Right renal cortex interstitium (tissue), 3 donors: ENCODE data around the gene EXD2. TPM values are rescaled to one million over a fixed set of nuclear protein-coding genes. Genes with fewer than 3 reads are reported as not detected.
A peak's percentile ranks its signal among the peaks of the same experiment; 100 is the strongest.

Experiments used
- DNase-seq, 3 donors: peaks; one replicate each; pipeline ENCODE4 v3.0.0-alpha.2; 2013; ENCODE audit warnings: low read depth in 3 of 3, low spot score in 2 of 3
- polyA plus RNA-seq, 3 donors: library from polyadenylated mRNA; unstranded; fragments of 120-200 nt; gene quantifications; one replicate each; pipeline ENCODE4 v1.2.1, GENCODE V29; 2013; ENCODE audit not compliant: insufficient read length in 3 of 3

The EXD2 gene
- polyA plus RNA-seq, 3 donors = 22.2 to 35.2 (median 32.9) TPM

- no peak for DNase-seq
These were observed 56.6 kb downstream of the EXD2 start for GRCh38 chr14:69247676-69248440.

- DNase-seq = no peak
These were observed 58.3 kb downstream of the EXD2 start for GRCh38 chr14:69249603-69250002.

- DNase-seq = no peak
These were observed 61.6 kb downstream of the EXD2 start for GRCh38 chr14:69252851-69253250.

GRCh38 chr14:69259168-69259526 is 67.8 kb downstream of the EXD2 start:
- DNase-seq = no peak

GRCh38 chr14:69259527-69260189 is 68.4 kb downstream of the EXD2 start, which contains the start of gene GALNT16:
Gene GALNT16 (plus strand): TSS chr14:69260158. CDS start chr14:69260291, 133 bp downstream.
- peak in 1 of 3 donors; percentile 18 for DNase-seq

GRCh38 chr14:69260190-69260860 is 69.0 kb downstream of the EXD2 start:
- peak in 1 of 3 donors; percentile 27 for DNase-seq

GRCh38 chr14:69260861-69261564 is 69.7 kb downstream of the EXD2 start:
- DNase-seq = peak in 1 of 3 donors; percentile 10

GRCh38 chr14:69261761-69262331 is 70.5 kb downstream of the EXD2 start:
- DNase-seq = no peak

GRCh38 chr14:69262516-69262915 is 71.2 kb downstream of the EXD2 start:
- DNase-seq = no peak

- no peak for DNase-seq
These were observed 72.1 kb downstream of the EXD2 start for GRCh38 chr14:69263364-69263763.

GRCh38 chr14:69263771-69264170 is 72.5 kb downstream of the EXD2 start:
- DNase-seq = no peak

- DNase-seq = no peak
These were observed 75.5 kb downstream of the EXD2 start for GRCh38 chr14:69266572-69267345.

GRCh38 chr14:69267492-69267891 is 76.2 kb downstream of the EXD2 start:
- no peak for DNase-seq

- DNase-seq = no peak
These were observed 76.9 kb downstream of the EXD2 start for GRCh38 chr14:69268223-69268622.

- no peak for DNase-seq
These were observed 77.5 kb downstream of the EXD2 start for GRCh38 chr14:69268763-69269162.

GRCh38 chr14:69269381-69269780 is 78.1 kb downstream of the EXD2 start:
- DNase-seq = no peak

GRCh38 chr14:69270097-69270496 is 78.8 kb downstream of the EXD2 start:
- DNase-seq = no peak

- no peak for DNase-seq
These were observed 79.8 kb downstream of the EXD2 start for GRCh38 chr14:69270795-69271708.

- DNase-seq = no peak
These were observed 83.0 kb downstream of the EXD2 start for GRCh38 chr14:69274321-69274720.
